Dedifferentiated amniotic fluid mesenchymal stem cell (primary cell): ENCODE results near the gene TMEM178A.
"Not testable (repeated sequence)": the region's sequence is repeated elsewhere in the genome, so short reads cannot be mapped to it uniquely, and the experiment has no call there.

Experiments used
- DNase-seq: peaks from one replicate; pipeline ENCODE4 v3.0.0-alpha.2; 2016; ENCODE audit errors: extremely low spot score

Gene TMEM178A

DNA sequence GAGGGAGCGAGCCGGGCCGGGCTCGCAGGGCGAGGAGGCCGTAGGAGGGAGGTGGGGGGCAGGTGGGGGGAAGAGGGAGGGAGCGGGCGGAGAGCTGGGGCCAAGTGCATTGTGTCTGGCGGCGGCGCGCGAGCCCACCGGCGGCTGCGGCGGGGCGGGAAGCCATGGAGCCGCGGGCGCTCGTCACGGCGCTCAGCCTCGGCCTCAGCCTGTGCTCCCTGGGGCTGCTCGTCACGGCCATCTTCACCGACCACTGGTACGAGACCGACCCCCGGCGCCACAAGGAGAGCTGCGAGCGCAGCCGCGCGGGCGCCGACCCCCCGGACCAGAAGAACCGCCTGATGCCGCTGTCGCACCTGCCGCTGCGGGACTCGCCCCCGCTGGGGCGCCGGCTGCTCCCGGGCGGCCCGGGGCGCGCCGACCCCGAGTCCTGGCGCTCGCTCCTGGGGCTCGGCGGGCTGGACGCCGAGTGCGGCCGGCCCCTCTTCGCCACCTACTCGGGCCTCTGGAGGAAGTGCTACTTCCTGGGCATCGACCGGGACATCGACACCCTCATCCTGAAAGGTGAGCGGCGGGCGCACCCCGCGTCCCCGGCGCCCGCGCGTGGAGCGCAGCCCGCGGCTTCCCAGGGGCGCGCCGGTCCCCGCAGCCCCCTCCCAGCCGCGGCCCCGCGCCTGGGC, at the start of gene TMEM178A:
TSS of gene TMEM178A (plus strand) at position 107 of the 680 bp plus-strand sequence. CDS start at position 165, 58 bp downstream.
- no peak for DNase-seq

DNA sequence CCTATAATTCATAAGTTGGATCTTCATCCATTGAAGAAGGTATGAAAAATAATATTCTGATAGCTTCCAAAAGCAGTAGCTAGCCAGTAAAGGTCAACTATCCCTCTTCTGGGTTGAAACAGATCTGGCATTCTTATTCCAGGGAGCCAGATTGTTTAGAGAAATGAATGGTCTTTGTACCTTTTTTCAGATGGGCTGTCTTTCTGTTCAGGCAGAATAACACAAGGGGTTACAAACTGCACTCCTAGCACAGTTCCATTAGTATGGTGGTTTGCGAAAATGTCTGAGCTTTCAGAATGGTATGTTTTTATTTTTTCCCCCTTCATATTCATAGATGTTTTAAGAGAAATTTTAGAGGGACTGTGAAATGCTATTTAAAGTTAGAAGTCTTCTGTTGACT, 47.5 kb upstream of the TMEM178A start:
- no peak for DNase-seq

DNA sequence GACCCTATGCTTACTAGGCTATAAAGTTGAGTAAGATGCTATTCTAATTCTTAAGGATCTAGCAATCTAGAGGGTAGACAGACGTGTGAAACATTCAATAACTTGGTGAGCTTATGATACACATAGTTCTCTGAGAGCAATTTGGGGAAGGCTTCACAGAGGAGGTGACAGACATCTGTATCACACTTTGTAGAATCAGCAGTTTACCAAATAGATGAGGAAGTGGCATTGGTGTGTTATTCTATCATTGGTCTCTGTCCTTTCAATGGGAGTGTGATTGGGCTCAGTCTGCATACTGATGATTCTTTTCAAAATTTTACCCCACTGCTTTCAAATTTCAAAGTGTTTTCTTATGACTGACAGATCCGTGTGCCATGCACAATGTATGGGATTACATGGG, 47.0 kb upstream of the TMEM178A start:
- DNase-seq, result no peak

GRCh38 chr2:39620067-39620466, 45.6 kb upstream of the TMEM178A start:
- DNase-seq, result peak; percentile 30

- DNase-seq, result no peak
Observed at GRCh38 chr2:39621596-39621995, 44.1 kb upstream of the TMEM178A start.

DNA sequence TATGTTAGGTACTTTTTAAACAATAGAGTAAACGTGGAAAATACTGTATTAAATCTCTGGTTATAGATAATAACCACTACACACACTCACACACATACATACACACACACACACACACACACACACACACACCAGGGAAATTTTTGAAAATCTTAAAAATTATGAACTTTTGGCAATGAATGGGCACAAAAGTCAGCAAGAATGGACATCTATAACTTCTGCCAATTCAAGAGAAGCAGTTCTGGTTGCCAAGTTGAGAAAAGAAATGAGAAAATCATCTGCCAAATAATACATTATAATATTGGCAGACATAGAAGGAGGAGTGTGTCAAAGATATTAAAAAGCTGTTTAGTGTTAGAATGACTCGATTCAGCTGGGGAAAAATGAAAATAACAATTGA, 42.9 kb upstream of the TMEM178A start:
- DNase-seq, result no peak

- no peak for DNase-seq
Observed at GRCh38 chr2:39623917-39624316, 41.8 kb upstream of the TMEM178A start.

- no peak for DNase-seq
Observed at GRCh38 chr2:39625193-39625926, 40.4 kb upstream of the TMEM178A start.

- no peak for DNase-seq
Observed at GRCh38 chr2:39625927-39626270, 39.8 kb upstream of the TMEM178A start.

DNA sequence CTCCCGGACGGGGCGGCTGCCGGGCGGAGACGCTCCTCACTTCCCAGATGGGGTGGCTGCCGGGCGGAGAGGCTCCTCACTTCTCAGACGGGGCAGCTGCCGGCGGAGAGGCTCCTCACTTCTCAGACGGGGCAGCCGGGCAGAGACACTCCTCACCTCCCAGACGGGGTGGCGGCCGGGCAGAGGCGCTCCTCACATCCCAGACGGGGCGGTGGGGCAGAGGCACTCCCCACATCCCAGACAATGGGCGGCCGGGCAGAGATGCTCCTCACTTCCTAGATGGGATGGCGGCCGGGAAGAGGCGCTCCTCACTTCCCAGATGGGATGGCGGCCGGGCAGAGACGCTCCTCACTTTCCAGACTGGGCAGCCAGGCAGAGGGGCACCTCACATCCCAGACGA, 37.4 kb upstream of the TMEM178A start:
- not testable (repeated sequence) for DNase-seq

GRCh38 chr2:39629646-39630045, 36.1 kb upstream of the TMEM178A start:
- DNase-seq, result no peak

GRCh38 chr2:39631256-39631655, 34.5 kb upstream of the TMEM178A start:
- no peak for DNase-seq

GRCh38 chr2:39631718-39632117, 34.0 kb upstream of the TMEM178A start:
- peak; percentile 25 for DNase-seq

DNA sequence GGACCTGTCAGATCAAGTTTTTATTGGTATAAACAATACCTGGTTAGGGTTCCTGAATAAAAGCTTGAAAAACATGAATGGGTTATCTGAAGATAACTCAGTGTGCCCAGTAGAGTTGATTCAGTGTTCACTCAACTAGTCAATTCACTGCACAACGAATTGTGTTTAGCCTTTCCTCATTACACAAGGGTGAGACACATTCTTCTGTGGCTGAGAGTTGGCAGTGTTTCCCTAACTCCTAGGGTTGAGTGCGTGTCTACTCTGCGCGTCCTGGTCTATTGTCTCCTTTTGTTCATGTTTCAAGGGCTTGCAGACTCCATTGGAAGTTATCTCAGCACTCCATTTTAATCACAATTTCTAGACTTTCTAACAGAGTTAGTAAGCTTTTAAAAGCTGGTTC, 32.8 kb upstream of the TMEM178A start:
- DNase-seq, result no peak

GRCh38 chr2:39636306-39636705, 29.4 kb upstream of the TMEM178A start:
- no peak for DNase-seq

DNA sequence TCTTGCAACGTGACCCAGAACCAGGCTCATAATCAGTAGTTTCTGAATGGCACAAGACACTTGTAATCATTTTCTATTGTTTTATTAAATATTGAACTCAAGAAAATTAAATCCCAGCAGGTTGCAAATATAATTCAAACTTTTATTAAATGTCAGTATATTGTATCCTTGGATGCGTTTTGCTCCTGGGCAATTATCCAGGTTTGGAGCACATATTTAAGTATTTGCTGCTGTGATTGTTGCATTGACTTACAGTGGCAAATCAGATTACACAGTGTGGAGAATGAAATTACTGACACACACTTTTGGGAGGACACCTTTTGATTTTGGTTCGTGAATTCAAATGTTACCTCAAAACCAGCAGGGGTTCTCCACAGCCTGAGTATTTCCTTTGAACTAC, 27.1 kb upstream of the TMEM178A start:
- no peak for DNase-seq

- no peak for DNase-seq
Observed at GRCh38 chr2:39640107-39640506, 25.6 kb upstream of the TMEM178A start.

- no peak for DNase-seq
Observed at GRCh38 chr2:39640681-39641080, 25.0 kb upstream of the TMEM178A start.

DNA sequence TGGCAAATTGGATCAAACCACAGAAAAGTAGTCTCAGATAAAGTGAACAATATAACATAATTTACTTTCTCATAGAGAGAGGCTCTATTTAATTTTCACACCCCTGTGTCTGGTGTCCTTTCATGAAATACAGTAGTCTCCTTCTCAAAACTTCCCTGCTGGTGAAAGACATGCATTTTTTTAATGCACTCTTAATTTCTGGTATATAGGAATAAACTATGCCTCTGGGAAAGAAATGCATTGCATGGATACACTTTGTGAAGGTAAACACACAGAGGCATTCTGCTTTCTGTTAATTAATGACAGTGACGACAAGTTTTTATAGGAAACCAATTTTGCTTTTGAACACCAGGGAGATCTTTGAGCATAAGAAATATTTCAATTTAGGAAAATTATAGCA, 24.1 kb upstream of the TMEM178A start:
- no peak for DNase-seq

DNA sequence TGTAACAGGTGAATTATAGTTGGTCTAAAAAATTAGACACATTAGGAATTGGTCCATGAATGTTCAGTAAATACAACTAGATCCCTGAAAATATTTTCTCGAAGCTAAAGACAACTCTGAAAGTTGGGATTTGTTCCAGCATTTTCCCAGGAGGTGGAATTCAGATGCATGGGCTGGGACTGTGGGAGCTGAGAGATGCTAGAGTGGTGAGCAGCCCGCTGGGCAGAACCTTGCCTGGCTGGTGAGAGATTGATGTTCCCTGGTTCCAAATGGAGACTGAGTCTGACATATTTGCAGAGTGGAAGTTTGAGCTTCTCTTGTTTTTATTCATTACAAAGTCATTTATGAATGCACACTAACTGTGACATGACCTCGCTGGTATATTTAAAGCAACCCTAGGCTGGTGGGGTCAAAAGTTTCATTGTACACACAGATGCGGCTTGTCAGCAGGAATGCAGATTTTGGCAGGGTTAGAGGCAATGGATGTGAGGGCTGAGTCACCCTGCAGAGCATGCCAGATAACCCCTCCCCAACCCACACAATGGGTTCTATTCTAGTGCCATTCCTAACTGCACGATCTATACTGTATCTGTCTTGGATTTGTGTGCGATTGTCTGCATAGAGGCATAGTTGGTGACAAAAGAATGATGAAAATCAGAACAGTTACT, 23.5 kb upstream of the TMEM178A start:
- DNase-seq, result peak; percentile 24

- DNase-seq, result no peak
Observed at GRCh38 chr2:39645826-39646225, 19.9 kb upstream of the TMEM178A start.

GRCh38 chr2:39646267-39646666, 19.4 kb upstream of the TMEM178A start:
- DNase-seq, result no peak
